GM12892 (cell line): ENCODE results near the gene MYO7B.

ENCODE experiments used
- POLR2A ChIP-seq: IDR thresholded peaks from 2 replicates; pipeline ENCODE4 v1.6.1; 2011; ENCODE audit warnings: low read depth, low read length, control low read depth
- POLR2AphosphoS5 ChIP-seq: IDR thresholded peaks from 2 replicates; pipeline ENCODE4 v1.6.1; 2011; ENCODE audit warnings: low read depth, low read length, control low read depth
- TAF1 ChIP-seq: IDR thresholded peaks from 2 replicates; pipeline ENCODE4 v1.6.1; 2011; ENCODE audit warnings: low read depth, mild to moderate bottlenecking, control low read depth, low read length, borderline replicate concordance

DNA sequence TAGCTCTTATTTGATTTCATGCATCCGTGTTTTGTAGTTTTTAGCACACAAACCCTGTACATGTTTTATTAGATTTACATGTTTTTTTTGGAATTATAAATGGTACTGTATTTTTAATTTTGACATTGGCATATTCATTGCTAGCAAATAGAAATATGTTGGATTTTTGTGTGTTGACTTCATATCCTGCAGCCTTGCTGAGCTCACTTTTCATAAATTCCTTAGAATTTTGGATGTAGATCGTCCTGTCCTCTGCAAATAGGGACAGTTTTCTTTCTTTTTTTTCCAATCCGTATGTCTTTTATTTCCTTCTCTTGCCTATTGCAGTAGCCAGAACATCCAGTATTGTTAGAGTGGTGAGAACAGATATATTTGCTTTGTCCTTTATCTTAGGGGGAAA is 63.7 kb downstream of the MYO7B start:
- TF ChIP-seq POLR2AphosphoS5 (no peak), TAF1 (no peak), POLR2A (no peak)
